Measurements from ENCODE around the gene SRD5A1. TPM values are rescaled to one million over a fixed set of nuclear protein-coding genes. Genes with fewer than 3 reads are reported as not detected.

SRD5A1 gene
- total RNA-seq, 1 experiment from 2014 or later, result 48.8 TPM

DNA sequence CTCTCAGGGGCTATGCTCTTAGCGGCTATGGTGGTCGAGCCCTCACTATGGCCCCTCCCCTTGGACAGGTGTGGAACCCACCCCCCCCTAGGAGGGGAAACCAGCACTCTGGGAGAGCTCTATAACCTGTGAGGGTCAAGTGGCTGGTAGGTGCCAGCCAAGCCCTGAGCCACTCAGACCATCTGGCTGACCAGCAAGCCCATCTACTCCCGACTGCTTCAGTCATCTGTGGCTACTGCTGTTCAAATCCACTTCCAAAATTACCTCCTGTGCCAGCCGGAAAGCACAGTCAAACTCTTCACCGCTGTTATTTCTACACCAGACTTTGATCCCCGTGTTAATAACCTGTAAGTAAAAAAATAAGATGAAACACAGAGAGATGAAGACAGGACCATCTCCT lies 28.9 kb upstream of the SRD5A1 start:
- no peak for DNase-seq (ENCODE audit: low read depth)

DNA sequence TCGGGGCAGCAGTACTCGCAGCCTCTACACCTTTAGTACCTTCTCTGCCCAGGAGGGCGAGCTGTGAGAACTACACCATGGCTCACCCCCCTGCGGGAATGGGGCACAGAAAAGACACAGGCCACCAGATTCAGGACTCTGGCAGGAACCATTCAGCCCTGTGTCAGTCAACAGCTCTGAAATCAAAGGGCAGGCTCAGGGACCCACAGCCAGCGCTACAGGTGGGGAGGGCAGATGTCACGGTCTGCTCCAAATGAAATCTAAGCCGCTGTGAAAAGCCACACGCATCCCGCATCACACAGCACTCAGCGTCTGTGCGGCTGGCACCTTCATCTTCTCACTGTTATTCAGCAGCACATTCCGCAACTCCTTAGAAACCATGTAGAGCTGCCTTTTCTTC lies 28.3 kb upstream of the SRD5A1 start:
- no peak for DNase-seq (ENCODE audit: low read depth)

DNA sequence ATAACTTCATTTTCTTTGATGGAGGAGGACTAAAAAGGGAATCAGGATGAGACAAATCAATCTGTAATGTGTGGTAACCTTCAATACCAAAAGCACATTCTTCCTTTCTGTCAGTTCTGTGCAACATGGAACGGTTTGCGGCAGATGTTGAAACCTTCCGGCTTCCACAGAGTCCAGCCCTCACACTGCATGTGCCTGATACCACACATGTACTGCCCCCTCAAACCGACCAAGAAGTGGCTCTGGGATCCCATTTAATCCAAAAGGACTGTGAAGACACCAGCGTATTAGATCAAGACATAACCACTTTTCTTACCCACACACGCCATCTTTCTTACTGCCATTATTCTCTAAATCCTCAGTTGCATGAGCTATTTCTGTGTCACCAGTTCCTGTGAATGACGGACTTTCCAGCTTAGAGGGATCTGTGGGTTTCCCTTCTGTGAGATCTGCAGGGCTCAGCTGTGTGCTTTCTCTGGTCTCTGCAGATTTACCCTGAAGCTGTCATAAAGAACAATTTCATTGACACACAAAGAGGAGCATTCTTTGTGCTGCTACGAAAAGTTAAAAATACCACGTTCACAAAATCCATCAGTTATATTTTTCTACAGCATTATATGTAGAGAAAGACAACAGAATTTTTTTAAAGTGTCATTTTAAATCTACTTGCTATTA lies 26.2 kb upstream of the SRD5A1 start:
- no peak for DNase-seq (ENCODE audit: low read depth)

DNA sequence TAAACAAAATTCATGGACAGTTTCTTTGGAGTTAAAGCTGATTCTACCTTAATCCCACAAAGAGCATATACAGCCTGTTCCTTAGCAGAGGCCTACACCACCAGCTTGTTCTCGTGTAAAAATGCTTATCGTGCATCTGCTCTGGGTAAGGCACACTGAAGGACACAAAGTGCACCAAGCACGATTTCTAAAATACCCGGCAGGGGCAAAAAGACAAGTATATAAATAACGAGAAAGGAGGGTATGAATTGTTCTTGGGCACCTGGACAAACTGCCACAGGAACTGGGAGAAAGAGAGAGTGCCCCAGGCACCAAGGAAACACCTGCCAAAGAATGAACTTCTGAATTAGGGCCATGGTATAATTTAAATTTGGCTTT lies 25.7 kb upstream of the SRD5A1 start:
- no peak for DNase-seq (ENCODE audit: low read depth)

DNA sequence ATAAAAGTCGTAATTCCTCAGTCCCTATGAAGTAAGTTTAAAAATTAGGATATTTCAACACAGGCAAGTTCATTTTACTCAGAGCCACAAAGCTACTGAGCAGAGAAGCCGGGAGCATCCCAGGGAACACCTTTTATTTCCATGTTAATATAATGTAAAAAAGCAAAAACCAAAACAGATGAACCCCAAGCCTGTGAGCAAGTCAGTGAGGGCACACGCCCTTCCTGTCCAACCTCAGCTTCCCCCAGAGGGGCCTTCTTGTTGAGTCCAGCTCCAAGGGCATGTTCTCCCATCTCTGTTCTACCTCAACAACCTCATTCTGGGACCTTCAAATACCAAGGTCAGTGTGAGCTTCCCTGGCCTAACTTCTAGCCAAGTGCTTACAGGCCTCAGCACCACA lies 25.2 kb upstream of the SRD5A1 start:
- DNase-seq (ENCODE audit: low read depth), result no peak

DNA sequence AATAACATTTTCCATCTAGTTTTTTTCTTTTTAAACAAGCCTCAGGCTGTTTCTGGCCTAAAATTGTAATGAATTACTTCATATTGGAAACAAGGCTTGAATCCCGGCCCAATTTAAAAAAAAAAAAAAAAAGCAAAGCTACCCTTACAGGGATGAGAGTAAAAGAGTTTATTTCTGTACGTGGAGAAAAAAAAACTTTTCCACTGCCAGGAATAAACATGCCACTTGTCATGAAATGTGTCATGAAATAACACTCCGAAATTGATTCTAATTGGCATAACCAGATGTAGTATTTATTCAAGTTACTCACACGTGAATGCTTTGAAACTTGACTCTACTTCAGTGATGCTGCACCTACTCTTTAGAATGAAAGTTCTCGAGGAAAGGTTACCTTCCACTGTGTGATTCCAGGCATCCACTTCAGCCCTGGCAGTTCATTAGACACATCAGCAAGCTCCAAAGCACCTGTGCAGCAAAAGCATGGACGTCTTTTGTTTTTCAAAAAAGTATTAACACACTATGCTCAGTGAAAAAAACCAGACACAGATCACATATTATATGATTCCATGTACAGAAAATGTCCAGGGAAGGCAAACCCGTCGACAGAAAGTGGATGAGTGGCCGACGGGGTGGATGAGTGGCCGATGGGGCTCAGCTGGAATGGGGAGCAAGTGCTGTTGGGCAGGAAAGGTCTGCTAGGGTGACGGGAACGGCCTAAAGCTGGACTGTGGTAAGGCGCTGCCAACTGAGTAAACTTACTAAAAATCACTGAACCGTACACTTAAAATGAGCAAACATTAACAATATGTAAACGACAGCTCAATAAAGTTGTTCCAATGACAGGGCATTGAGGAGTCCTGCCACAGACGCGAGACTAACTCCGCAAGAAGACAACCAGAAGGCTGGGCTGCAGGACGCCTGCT lies 21.6 kb upstream of the SRD5A1 start:
- DNase-seq (ENCODE audit: low read depth), result no peak

DNA sequence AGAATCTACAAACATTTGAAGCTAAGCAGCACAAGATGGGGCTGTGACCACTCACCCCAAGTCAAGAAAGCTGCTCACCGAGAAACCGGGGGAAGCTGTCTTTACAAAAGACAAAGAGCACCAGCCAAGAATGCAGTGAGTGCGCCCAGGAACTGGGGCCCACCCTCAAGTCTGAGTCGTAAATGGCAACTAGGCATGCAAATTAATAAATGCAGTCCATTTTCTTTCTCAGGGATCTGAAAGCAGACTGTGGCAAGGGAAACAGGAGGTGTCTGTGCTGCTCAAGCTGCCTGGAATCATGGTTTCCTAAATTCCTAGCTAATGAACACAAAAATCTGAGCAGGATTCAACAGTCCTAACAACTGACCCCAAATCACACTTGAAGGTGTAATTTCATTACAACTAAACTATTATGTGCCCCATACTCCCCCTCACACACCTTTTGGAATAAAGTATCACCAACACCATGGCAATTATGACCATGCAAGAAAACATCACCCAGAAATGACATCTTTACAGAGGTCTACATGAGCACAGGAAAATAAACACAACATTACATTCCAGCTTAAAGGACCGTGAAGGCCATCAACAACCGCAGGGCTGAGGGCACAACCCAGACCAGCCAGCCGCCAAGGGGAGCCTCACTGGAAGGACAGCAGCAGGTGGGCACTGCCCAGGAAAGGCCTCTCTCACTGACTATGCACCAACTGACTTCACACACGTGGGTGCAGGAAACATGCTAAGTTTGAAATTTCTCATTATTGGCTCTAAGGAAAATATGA lies 18.0 kb upstream of the SRD5A1 start:
- DNase-seq (ENCODE audit: low read depth), result no peak

DNA sequence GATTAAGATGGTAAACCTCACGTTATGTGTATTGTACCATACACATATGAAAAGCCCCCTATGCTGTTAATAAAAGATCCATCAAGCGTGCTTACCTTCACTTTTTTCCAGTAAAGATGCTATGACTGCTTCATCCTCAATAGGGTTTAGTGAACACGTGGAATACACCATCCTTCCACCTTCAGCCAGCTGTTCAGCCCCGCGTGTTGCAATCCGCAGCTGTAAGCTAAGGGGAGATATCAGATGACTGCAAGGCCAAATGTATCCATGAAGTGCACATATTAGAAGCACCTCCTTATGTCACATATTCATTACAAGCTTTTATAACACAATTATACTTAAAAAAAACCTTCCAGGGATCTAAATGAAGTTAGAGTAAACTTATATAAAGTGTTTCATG lies 16.6 kb upstream of the SRD5A1 start:
- no peak for DNase-seq (ENCODE audit: low read depth)

DNA sequence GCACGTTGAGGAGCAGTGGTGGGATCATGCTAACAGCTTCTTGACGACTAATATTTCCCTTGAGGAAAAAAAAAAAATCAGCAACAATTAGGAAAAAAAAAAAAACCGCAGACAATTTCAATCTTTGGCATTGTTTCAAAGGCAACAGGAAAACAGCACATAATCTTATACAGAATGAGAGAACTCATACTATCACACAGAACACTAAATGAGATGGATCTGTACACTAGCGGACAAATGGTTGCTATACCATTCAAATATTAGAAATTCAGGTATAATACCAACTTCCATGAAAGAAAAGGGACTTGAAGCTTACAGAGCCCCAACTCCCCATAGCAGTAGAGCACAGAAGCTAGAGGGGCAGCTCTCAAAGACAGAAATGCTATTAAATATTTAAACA lies 10.0 kb upstream of the SRD5A1 start:
- DNase-seq (ENCODE audit: low read depth), result no peak

DNA sequence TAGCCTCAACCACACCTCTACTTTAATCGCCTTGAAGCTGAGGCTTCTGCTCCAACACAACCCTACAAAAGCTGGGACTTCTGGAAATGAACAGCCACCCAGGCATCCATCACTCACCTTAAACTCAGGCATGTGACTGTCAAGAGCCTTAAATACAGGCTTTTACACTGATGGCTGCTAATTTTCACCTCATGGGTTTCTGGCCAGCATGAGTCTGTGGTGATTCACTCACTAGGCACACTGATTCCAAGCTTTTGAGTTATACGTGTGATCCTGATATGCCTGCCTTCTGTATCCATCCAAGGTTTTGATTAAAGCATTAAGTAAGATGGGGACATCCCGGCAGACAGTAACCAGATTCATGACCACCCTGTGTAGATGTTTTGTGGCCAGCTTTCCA lies 9.3 kb upstream of the SRD5A1 start:
- DNase-seq (ENCODE audit: low read depth), result no peak

DNA sequence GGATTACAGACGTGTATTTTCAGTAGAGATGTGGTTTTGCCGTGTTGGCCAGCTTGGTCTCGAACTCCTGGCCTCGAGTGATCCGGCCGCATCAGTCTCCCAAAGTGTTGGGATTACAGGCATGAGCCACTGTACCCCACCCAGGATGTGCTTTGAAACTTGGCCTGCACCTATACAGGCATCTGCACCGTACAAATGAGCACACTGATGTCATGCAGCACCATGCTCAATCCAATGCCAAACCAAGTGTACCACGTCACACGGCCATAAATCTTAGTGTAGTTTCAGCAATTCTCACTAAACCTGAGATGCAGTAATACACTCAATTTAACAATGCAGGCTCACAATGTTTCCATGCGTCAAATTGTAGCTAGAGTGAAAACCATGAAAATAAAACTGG lies 6.7 kb upstream of the SRD5A1 start:
- DNase-seq (ENCODE audit: low read depth), result no peak

DNA sequence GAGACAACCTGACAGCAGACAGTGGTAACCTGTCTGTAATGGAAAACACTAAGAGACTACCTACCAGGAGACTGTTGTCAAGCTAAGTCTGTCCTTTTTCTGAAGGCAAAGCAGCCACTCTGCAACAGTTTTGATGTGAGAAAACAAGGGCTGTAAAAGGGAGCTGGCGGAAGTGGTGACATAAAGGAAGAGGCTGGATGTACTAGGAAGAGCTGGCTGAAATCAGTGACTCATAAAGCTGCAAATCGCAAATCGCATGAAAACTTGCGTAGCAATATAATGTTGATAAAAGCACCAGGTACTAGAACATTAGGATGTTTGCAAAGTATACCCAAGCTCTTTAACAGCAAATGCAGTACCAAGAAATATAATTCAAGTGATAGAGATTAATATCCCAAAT lies 1.8 kb upstream of the SRD5A1 start:
- DNase-seq (ENCODE audit: low read depth), result no peak

DNA sequence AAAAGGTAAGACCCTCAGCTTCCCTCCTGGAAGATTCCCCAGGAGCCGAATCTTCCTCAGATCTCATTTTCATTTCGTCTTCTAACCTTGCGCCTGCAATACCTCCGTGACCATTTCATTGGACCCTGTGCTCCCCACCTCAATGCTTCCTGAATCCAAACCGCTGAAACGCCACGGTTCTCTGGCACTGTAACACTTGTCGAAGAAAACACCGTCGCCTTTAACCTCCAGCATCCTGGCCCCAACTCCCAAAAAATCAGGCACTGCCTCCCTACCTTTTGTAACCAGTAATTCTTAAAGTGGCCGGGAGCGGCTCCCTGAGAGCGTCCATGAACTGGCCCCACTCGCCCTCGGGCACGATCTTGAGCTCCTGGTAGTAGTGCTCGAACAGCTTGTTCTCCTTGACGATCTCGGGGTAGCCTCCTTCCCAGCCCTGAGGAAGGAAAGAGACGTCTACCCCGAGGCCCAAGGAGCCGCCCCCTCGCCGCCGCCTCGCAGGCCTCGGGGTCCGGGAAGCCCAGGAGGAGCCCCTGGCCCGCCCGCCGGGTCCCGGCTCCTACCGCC lies 834 bp upstream of the SRD5A1 start:
- DNase-seq (ENCODE audit: low read depth), result peak; percentile 62

DNA sequence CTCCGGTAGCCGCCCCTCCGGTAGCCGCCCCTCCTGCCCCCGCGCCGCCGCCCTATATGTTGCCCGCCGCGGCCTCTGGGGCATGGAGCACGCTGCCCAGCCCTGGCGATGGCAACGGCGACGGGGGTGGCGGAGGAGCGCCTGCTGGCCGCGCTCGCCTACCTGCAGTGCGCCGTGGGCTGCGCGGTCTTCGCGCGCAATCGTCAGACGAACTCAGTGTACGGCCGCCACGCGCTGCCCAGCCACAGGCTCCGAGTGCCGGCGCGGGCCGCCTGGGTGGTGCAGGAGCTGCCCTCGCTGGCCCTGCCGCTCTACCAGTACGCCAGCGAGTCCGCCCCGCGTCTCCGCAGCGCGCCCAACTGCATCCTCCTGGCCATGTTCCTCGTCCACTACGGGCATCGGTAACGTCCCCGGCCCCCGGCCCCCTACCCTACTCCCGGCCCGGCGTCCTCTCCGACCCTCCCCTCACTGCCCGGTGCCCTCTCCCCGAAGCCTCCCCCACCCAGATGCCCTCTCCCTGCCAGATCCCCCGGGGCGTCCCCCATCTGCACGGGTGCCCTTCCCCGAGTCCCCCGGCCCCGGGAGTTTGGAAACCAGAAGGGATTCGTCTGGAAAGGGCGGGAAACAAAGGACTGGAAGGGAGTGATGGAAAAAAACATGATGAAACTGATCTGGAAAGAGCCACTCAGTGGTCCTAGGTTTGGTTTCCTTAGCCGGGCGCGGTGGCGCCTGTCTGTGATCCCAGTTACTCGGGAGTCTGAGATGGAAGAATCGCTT lies 417 bp downstream of the SRD5A1 start:
- peak; percentile 38 for DNase-seq (ENCODE audit: low read depth)

DNA sequence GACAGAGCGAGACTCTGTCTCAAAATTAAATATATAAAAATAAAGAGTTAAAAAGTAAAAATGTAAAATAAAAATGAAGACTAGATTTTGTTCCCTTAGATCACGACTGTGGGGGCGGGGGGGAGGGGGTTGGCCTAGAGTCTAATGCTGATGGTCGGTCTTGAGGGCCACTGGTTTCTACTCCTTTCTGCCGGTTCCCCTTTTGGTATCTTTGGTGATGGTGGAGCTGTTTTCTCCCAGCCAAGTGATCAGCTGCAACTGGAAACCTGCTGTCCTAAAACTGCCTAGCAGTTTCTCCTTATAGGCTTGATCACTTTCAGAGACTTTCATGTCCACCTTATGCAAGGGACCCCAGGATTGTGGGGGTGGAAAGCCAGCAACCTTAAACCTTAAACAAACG lies 1.1 kb downstream of the SRD5A1 start:
- peak; percentile 26 for DNase-seq (ENCODE audit: low read depth)

DNA sequence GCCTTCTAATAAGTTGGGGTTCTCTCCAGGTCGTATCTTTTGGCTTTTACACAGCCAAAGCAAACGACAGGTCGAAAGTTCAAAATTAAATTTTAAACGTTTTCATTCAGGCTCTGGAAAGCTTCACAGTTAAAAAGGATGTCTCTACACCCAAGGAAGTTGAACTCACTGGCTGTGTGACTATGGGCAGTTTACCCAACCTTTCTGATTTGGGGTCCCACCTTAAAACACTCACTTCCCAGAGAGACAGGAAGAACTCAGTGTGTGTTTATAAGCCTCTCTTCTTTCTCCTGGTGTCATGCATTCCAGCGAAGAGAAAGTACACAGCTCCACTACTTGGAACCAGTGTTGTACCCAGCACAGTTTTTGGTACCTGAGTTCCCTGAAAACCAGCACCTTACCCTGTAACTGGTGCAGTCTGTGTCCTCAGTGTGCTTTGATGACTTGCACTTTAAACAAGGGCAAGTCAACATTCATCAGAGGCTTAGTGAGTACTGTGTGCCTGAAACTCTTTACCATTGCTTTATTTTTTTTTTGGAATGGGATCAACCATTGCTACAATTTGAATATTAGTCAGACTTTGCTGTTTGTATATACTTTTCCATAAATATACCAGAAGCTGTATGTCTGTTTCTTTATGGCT lies 1.7 kb downstream of the SRD5A1 start:
- DNase-seq (ENCODE audit: low read depth), result no peak

DNA sequence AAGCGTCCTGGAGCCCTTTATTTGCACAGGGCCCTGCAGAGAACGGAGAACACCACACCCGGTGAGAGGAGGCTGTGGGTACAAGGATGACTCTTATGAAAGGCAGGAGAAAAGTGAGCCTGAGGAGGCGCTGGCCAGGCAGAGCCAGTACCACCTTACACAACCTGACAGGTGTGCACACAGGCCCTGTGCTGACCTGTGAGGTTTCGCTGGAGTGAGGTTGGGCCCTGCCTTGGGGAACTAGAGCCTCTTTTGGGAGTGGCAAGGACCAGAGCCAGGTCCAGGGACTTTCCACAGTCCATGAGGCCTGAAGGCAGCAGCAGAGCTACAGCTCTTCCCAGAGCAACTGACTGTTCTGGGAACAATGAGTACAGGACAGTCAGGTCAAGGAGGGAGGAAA lies 3.1 kb downstream of the SRD5A1 start:
- no peak for DNase-seq (ENCODE audit: low read depth)

DNA sequence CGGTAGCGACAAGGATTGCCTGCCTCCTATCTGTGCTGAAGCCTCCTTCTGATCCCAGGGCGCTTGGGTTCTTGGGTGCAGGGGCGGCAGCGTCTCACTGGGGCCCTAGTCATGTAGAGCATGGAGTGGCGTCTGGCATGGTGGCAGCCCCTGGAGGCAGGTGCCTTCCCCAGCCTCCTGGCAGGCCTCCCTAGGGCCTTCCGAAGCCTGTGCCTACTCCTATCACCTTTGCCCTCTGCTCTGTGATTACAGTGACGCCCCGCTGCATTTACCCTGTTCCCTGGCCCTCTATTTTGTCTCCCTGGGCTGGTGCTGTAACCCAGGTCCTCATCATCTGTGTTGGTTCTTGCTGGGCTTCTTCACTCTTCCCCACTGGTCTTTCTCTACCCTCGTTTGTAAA lies 3.8 kb downstream of the SRD5A1 start:
- DNase-seq (ENCODE audit: low read depth), result no peak

DNA sequence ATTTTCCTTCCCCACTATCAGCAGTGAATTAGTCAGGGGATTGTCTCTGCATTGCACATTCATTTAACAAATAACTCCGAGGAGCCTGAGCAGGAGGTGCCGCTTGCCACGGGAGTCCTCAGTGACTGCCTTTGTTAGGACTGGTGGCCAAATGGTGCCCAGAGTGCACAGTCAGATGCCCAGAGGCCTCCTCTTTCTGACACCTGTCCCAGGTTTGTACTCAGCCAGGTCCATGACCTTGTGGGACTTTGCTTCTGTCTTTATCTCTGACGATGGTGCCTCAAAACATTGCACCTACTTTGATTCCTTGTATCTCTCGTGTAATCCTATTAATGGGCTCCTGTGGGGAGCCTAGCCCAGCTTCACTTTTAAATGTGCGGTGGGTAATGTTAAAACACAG lies 4.3 kb downstream of the SRD5A1 start:
- no peak for DNase-seq (ENCODE audit: low read depth)

DNA sequence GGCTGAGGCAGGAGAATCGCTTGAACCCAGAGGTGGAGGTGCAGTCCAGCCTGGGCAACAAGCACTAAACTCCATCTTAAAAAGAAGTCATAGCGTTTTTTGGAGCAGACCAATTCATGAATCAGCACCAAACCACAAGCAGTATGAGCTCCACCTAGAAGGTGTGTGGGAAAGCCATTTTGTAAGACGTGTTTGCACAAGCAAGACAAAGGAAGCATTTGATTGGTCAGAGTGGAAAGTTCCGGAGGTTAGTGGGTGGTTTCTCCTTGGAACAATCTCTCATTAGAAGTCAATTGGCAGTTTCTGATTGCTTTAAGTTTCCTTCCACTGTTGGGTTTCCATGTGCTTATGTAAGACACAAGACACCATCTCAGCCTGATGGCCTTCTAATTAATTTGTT lies 5.0 kb downstream of the SRD5A1 start:
- no peak for DNase-seq (ENCODE audit: low read depth)

DNA sequence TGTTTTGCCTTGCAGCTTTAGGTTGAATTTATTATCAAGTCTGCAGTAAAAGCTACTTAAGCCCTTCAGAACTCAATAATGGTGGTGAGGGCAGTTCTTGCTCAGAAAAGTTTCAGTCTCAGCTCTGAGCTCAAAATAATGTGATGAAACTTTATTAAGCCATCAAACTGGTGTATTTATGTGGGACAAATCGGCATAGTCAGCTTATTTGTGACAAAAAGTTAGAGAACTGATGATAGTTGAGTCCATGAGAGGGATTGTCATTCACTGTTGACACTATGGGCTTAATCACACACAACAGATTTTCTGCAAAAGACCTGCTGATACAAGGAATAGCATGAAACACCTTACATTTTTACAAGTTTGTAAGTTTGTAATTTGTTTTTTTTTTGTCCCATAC lies 9.4 kb downstream of the SRD5A1 start:
- DNase-seq (ENCODE audit: low read depth), result no peak

Measured in M059J (cell line).